K562 (cell line): ENCODE results near the gene TGFBR3L. TPM values are rescaled to one million over a fixed set of nuclear protein-coding genes. Genes with fewer than 3 reads are reported as not detected.

Experiments used
- ATAC-seq: fragments of 200-7000 bp; cut with Tn5 transposase; 3 replicates; pipeline ENCODE4 v1.9.1; 2020; ENCODE audit warnings: moderate library complexity
- BruUV-seq: library from RNA; stranded (reverse); fragments of 400-500 nt; replicated peaks from 2 replicates; lab custom pipeline; 2021; lab: Mats Ljungman, UMichigan
- CTCF ChIA-PET: fragments of 300-600 bp; formaldehyde crosslinking; extraction: SDS; loops from one replicate; lab custom pipeline; 2021; ENCODE audit warnings: low intra/inter-chr PET ratio; lab: Yijun Ruan, JAX
- POLR2A ChIA-PET: fragments of 300-600, 350-650 bp; sonication (Branson Sonifier 250); formaldehyde crosslinking; extraction: SDS; loops from one replicate; lab custom pipeline; 2021; ENCODE audit warnings: antibody characterized with exemption, inconsistent platforms; lab: Yijun Ruan, JAX
- DNase-seq, 4 experiments: peaks; one replicate each; pipeline versions ENCODE4 v3.0.0 to v3.0.0-alpha.2; 2011 to 2018; ENCODE audit warnings: low spot score in 3 of 4, mixed read lengths in 3 of 4; ENCODE audit errors: extremely low read depth in 1 of 4
- FAIRE-seq: peaks from 2 replicates; lab custom pipeline; 2011; peaks lifted over from hg19 to GRCh38; lab: Jason Lieb, UNC
- H2AFZ ChIP-seq: 2 replicates; pipeline ENCODE4 v1.6.0; 2011; ENCODE audit warnings: low read depth, low read length, control low read depth, inconsistent platforms
- H3K27ac ChIP-seq: fragments of 200-600 bp; 3 replicates; pipeline ENCODE4 v1.8.0; 2011; ENCODE audit warnings: low read depth, mild to moderate bottlenecking, control low read depth, inconsistent platforms, low read length, moderate library complexity, mixed read lengths; ENCODE audit errors: extremely low read depth
- H3K27me3 ChIP-seq, 2 experiments: fragments of 300-600 bp in 1 of 2; 2 replicates in 1 of 2; 3 replicates in 1 of 2; pipeline versions ENCODE4 v1.6.0 to v1.8.0; 2011; ENCODE audit warnings: inconsistent platforms in 2 of 2, low read length in 2 of 2, mild to moderate bottlenecking in 1 of 2, mixed read lengths in 1 of 2, moderate library complexity in 1 of 2; ENCODE audit not compliant: control insufficient read depth in 2 of 2, insufficient read depth in 2 of 2
- H3K36me3 ChIP-seq: fragments of 300-600 bp; 3 replicates; pipeline ENCODE4 v1.8.0; 2011; ENCODE audit warnings: mild to moderate bottlenecking, low read length, inconsistent platforms; ENCODE audit not compliant: control insufficient read depth, insufficient read depth
- H3K4me1 ChIP-seq, 2 experiments: fragments of 200-600 bp in 1 of 2; replicated peaks in 1 of 2; 2 replicates in 1 of 2; 3 replicates in 1 of 2; pipeline versions ENCODE4 v1.5.1 to v1.8.0; 2011; ENCODE audit warnings: inconsistent platforms in 2 of 2, low read length in 2 of 2, mild to moderate bottlenecking in 1 of 2, mixed read lengths in 1 of 2, moderate library complexity in 1 of 2; ENCODE audit not compliant: control insufficient read depth in 2 of 2, insufficient read depth in 2 of 2
- H3K4me2 ChIP-seq: 2 replicates; pipeline ENCODE4 v1.6.1; 2011; ENCODE audit warnings: low read length, control low read depth, inconsistent platforms, mixed read lengths; ENCODE audit not compliant: insufficient read depth
- H3K4me3 ChIP-seq: fragments of 200-600 bp; sonication (generic), shearing (Covaris generic); 2 replicates; pipeline ENCODE4 v1.5.1; 2016; ENCODE audit warnings: control low read depth, inconsistent platforms
- H3K79me2 ChIP-seq: fragments of 200-600 bp; 3 replicates; pipeline ENCODE4 v1.8.0; 2011; ENCODE audit warnings: low read length, inconsistent platforms; ENCODE audit not compliant: control insufficient read depth, insufficient read depth
- H3K9ac ChIP-seq, 2 experiments: 2 replicates each; pipeline versions ENCODE4 v1.6.0 to v1.6.1; 2011; ENCODE audit warnings: low read depth in 2 of 2, low read length in 2 of 2, control low read depth in 1 of 2, inconsistent platforms in 1 of 2, mild to moderate bottlenecking in 1 of 2, mixed read lengths in 1 of 2; ENCODE audit not compliant: insufficient read depth in 1 of 2
- H3K9me1 ChIP-seq: one replicate; pipeline ENCODE4 v1.6.0; 2011; ENCODE audit warnings: inconsistent platforms, mild to moderate bottlenecking, low read length, moderate library complexity; ENCODE audit not compliant: control insufficient read depth, insufficient read depth
- H3K9me3 ChIP-seq: replicated peaks from 2 replicates; pipeline ENCODE4 v1.5.1; 2011; ENCODE audit warnings: low read depth, low read length, inconsistent platforms; ENCODE audit not compliant: control insufficient read depth, insufficient read depth
- H4K20me1 ChIP-seq: replicated peaks from 2 replicates; pipeline ENCODE4 v1.6.1; 2011; ENCODE audit warnings: low read length, inconsistent platforms, mixed read lengths; ENCODE audit not compliant: control insufficient read depth, insufficient read depth
- ATF3 ChIP-seq, 2 experiments: fragments of 450-650 bp in 1 of 2; sonication (generic) in 1 of 2; formaldehyde crosslinking in 1 of 2; IDR thresholded peaks in 1 of 2; conservative IDR thresholded peaks in 1 of 2; 2 replicates each; pipeline versions ENCODE4 v1.6.1 to v1.8.1; 2016 to 2023; ENCODE audit warnings: mild to moderate bottlenecking in 2 of 2, moderate library complexity in 2 of 2, inconsistent platforms in 1 of 2, missing genetic modification reagents in 1 of 2
- BCOR ChIP-seq: fragments of 450-650 bp; IDR thresholded peaks from 2 replicates; pipeline ENCODE4 v1.6.1; 2016
- CCAR2 ChIP-seq: fragments of 200-400 bp; formaldehyde crosslinking; IDR thresholded peaks from 2 replicates; pipeline ENCODE4 v1.6.1; 2017; ENCODE audit warnings: mild to moderate bottlenecking, low read depth, low read length
- E2F4 ChIP-seq: sonication (generic); formaldehyde crosslinking; IDR thresholded peaks from 2 replicates; pipeline ENCODE4 v1.8.0; 2022; ENCODE audit warnings: mild to moderate bottlenecking, low read depth, missing genetic modification reagents
- GMEB1 ChIP-seq: fragments of 250-450 bp; sonication (Bioruptor Pico); IDR thresholded peaks from 2 replicates; pipeline ENCODE4 v1.4.0; 2020; ENCODE audit warnings: mild to moderate bottlenecking
- HNRNPK ChIP-seq: fragments of 200-400 bp; formaldehyde crosslinking; IDR thresholded peaks from one replicate; pipeline ENCODE4 v1.6.1; 2018; ENCODE audit warnings: mild to moderate bottlenecking, low read depth, low read length; ENCODE audit not compliant: poor library complexity, severe bottlenecking
- KAT8 ChIP-seq: fragments of 450-650 bp; IDR thresholded peaks from 2 replicates; pipeline ENCODE4 v1.6.1; 2016; ENCODE audit warnings: low read depth, mild to moderate bottlenecking
- PATZ1 ChIP-seq: fragments of 250-450 bp; sonication (Bioruptor Pico); IDR thresholded peaks from 2 replicates; pipeline ENCODE4 v1.5.0; 2020; ENCODE audit warnings: mild to moderate bottlenecking, borderline replicate concordance
- VEZF1 ChIP-seq: fragments of 200-800 bp; sonication (Bioruptor generic); IDR thresholded peaks from 2 replicates; pipeline ENCODE4 v1.6.1; 2017; ENCODE audit warnings: missing genetic modification characterization, missing compliant biosample characterization
- ZBED1 ChIP-seq: IDR thresholded peaks from 2 replicates; pipeline ENCODE4 v1.6.1; 2014
- ZNF197 ChIP-seq: fragments of 200-800 bp; sonication (Bioruptor generic); IDR thresholded peaks from 2 replicates; pipeline ENCODE4 v1.6.1; 2016; ENCODE audit warnings: low read depth, missing genetic modification characterization, missing compliant biosample characterization
- ZNF717 ChIP-seq: fragments of 250-450 bp; sonication (Bioruptor Pico); IDR thresholded peaks from 2 replicates; pipeline ENCODE4 v1.5.0; 2021
- WGBS: fragments of 100-300 bp; shearing (Covaris generic); methylation state at CpG from one replicate; pipeline ENCODE4 v1.1.6; 2016; ENCODE audit warnings: low coverage, mixed read lengths; ENCODE audit not compliant: insufficient coverage; ENCODE audit errors: missing lambda C conversion rate; 5-methylcytosine and 5-hydroxymethylcytosine counted together
- in situ Hi-C: fragments of 300-500 bp; cut with MboI; formaldehyde crosslinking; loops from 4 replicates; pipeline ENCODE4 v1.15.0; 2018; ENCODE audit warnings: inconsistent platforms, mixed read lengths
- intact Hi-C: fragments of 100-400 bp; cut with micrococcal nuclease; formaldehyde crosslinking; loops from 2 replicates; pipeline ENCODE4 v1.14.2; 2022
- polyA plus RNA-seq, 8 experiments: library from polyadenylated mRNA; depleted of rRNA in 4 of 8; stranded (reverse) in 5 of 8; unstranded in 3 of 8; fragments of >200 nt; fragmentation: Nextera tagmentation in 2 of 8; fragmentation: Illumina TruSeq in 1 of 8; extraction: Ambion mirVana in 2 of 8; extraction: Trizol in 1 of 8; gene quantifications; 2 replicates each; pipeline versions ENCODE4 v1.2.1 to v1.2.3, GENCODE V29; 2011 to 2014; ENCODE audit warnings: inconsistent platforms in 1 of 8, missing spikeins in 1 of 8
- total RNA-seq, 7 experiments: library from RNA; depleted of rRNA in 6 of 7; stranded (reverse); fragments of >200 nt in 6 of 7; fragmentation: Illumina TruSeq in 2 of 7; extraction: Trizol in 2 of 7; gene quantifications; 2 replicates each; pipeline versions ENCODE4 v1.2.1 to v1.2.3, GENCODE V29; 2011 to 2021; ENCODE audit warnings: low replicate concordance in 1 of 7

TGFBR3L gene
- total and polyA plus RNA-seq, 9 of the 15 experiments (the other 6 are each of a cell fraction or from before 2014, with no cell fraction given) = not detected

- TF ChIP-seq ZNF197 (no peak), ZBED1 (no peak), ZNF717 (CRISPR knock-in tag) (no peak), PATZ1 (CRISPR knock-in tag) (no peak), GMEB1 (CRISPR knock-in tag) (no peak)
- TF ChIP-seq, all 486 proteins: peak for 46
Measured at GRCh38 chr19:7944177-7944761, 29.6 kb downstream of the TGFBR3L start (continued).

GRCh38 chr19:7947939-7948338 is 33.3 kb downstream of the TGFBR3L start:
- DNase-seq = no peak
- in situ Hi-C loops = loop anchor here (5.0 kb wide), 1 partner anchor 304 kb away; no protein-coding TSS in a partner anchor
- no peak for FAIRE-seq
- no peak overlapping the region for H2AFZ ChIP-seq
- no peaks in the 10 kb centered on the region for H3K9me3 ChIP-seq
- no peak overlapping the region for H3K27ac ChIP-seq
- no peak overlapping the region for H3K9ac ChIP-seq
- no peaks in the 10 kb centered on the region for H3K9me1 ChIP-seq
- H3K36me3 ChIP-seq = no peaks in the 10 kb centered on the region
- no peak for ATAC-seq
- no peak overlapping the region for H3K4me2 ChIP-seq
- H3K27me3 ChIP-seq = no peaks in the 10 kb centered on the region
- H3K79me2 ChIP-seq = peaks cover 18% of the 10 kb centered on the region
- H3K4me3 ChIP-seq = no peak overlapping the region
- BruUV-seq = no TSS peak
- ChIA-PET CTCF (no interaction called here), POLR2A (interaction anchor here (1.0 kb wide), 1 partner anchor 25 kb away, joined by 3 read pairs; no protein-coding TSS in a partner anchor)
- intact Hi-C loops = loop anchor here (10.0 kb wide), 1 partner anchor 117 kb away; no protein-coding TSS in a partner anchor
- H3K4me1 ChIP-seq = peaks cover 7 to 22% of the 10 kb centered on the region in 2 experiments; a peak in 4 of 5 replicates
- 59% methylated on average over 4 of the region's 4 CpGs for WGBS
- H4K20me1 ChIP-seq = no peaks in the 10 kb centered on the region
- TF ChIP-seq HNRNPK (no peak), CCAR2 (no peak), BCOR (no peak), E2F4 (no peak), ATF3 (IDR thresholded peaks at IDR 0.05) (0 out of 2 replicates have a peak, but pooled peaks have one; percentile 18), ATF3 (CRISPR knock-in tag; conservative IDR thresholded peaks at IDR 0.05) (no peak), VEZF1 (CRISPR knock-in tag) (no peak), KAT8 (no peak)
